GM19025 (cell line): ENCODE data around the gene POT1.
"Not testable (repeated sequence)": the region's sequence is repeated elsewhere in the genome, so short reads cannot be mapped to it uniquely, and the experiment has no call there.

ENCODE experiments used
- ATAC-seq: cut with Tn5 transposase; IDR thresholded peaks from one replicate; pipeline ENCODE4 v1.9.1; 2021; ENCODE audit warnings: mild to moderate bottlenecking, low read depth, moderate library complexity; ENCODE audit not compliant: unreplicated experiment

The POT1 gene, protein sequence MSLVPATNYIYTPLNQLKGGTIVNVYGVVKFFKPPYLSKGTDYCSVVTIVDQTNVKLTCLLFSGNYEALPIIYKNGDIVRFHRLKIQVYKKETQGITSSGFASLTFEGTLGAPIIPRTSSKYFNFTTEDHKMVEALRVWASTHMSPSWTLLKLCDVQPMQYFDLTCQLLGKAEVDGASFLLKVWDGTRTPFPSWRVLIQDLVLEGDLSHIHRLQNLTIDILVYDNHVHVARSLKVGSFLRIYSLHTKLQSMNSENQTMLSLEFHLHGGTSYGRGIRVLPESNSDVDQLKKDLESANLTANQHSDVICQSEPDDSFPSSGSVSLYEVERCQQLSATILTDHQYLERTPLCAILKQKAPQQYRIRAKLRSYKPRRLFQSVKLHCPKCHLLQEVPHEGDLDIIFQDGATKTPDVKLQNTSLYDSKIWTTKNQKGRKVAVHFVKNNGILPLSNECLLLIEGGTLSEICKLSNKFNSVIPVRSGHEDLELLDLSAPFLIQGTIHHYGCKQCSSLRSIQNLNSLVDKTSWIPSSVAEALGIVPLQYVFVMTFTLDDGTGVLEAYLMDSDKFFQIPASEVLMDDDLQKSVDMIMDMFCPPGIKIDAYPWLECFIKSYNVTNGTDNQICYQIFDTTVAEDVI

DNA sequence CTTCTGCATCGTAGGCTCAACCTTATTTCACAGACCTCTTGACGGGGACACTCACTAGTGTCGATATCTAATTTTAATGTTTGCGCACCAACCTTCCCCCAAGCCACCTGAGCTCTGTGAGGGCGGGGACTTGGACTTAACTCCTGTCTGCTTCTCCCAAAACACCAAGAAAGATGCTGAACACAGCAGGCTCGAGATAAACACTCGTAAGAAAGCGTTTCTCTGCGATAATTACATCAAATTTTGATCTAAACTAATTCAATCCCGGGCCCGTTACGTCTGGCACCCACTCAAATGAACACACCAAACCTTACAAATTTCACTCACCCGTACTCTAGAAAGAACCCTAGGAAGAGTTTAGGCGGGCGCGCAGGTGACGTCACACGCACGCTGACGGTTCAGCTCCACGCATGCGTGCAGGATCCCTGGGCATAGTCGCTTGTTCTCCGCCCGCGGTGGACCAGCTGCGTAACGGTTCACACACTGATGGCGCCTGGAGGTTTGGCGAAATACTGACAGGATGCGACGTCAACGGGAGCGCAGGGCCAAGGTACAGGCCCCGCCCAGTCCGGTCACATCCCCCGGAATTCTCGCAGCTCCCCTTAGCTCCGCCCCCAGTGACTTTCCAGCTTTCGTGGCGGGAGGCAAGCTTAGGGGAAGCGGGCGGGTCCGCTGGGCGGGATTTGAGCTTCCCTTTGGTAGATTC, at the start of gene POT1:
Gene POT1, minus strand, starts transcription at position 359 of the 706 bp plus-strand sequence. CDS start 32,652 bp downstream, outside the sequence.
- peak; percentile 100 for ATAC-seq

DNA sequence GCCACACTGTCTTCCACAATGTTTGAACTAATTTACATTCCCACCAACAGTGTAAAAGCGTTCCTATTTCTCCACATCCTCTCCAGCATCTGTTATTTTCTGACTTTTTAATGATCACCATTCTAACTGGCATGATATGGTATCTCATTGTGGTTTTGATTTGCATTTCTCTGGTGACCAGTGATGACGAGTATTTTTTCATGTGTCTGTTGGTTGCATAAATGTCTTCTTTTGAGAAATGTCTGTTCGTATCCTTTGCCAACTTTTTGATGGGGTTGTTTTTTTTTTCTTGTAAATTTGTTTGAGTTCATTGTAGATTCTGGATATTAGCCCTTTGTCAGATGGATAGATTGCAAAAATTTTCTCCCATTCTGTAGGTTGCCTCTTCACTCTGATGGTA, 45.5 kb upstream of the POT1 start:
- not testable (repeated sequence) for ATAC-seq

DNA sequence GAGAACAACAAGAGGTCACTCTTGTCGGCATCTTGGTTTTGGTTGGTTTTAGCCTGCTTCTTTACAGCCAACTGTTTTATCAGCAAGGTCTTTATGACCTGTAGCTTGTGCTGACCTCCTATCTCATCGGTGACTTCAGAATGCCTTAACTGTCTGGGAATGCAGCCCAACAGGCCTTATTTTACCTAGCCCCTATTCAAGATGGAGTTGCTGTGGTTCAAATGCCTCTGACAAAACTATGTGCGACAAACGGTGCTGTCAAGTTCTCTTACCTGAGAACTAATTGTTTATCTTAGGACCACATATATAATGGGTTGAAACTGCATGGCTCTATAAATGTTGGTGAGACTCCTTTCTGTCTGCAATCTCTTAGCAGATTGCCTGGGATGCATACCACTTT, 35.9 kb upstream of the POT1 start:
- ATAC-seq = no peak

DNA sequence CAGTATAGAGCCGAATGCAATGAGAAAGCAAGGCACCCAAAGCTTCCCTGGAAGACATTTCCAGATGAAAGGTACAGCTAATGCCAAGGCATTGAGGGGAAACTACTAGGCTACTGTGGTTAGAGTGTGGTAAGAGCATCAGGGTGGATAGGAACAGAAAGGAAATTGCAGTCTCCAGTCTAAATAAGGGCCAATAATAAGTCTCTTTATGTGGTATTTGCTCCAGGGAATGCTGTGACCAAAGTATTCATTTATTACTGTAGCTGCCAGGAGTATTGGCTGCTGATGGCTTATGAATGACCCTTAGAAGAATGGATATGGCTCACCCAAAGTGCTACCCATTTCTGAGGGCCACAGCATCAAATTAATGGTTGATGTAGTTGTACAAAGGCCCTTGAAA, 30.1 kb upstream of the POT1 start:
- ATAC-seq = no peak

DNA sequence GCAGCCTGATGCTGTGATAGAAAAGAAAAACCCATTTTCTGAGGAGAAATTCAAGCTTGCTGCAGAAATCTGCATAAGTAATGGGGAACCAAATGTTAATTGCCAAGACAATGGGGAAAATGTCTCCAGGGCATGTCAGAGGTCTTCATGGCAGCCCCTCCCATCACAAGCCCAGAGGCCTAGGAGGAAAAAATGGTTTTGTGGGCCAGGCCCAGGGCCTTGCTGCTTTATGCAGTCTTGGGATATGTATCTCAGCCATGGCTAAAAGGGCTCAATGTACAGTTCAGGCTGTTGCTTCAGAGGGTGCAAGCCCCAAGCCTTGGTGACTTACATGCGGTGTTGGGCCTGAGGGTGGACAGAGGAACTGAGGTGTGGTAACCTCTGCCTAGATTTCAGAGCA, 28.3 kb upstream of the POT1 start:
- ATAC-seq = not testable (repeated sequence)

DNA sequence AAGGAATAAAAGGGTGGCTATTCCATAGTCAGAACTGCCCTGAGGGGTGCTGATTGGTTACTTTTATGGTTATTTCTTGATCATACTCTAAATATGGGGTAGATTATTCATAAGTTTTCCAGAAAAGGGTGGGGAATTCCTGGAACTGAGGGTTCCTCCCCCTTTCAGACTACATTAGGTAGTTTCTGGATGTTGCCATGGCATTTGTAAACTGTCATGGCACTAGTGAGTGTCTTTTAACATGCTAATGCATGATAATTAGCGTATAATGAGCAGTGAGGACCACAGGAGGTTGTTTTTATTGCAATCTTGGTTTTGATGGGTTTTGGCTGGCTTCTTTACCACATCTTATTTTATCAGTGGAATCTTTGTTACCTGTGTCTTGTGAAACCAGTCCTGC, 26.5 kb upstream of the POT1 start:
- ATAC-seq = no peak

DNA sequence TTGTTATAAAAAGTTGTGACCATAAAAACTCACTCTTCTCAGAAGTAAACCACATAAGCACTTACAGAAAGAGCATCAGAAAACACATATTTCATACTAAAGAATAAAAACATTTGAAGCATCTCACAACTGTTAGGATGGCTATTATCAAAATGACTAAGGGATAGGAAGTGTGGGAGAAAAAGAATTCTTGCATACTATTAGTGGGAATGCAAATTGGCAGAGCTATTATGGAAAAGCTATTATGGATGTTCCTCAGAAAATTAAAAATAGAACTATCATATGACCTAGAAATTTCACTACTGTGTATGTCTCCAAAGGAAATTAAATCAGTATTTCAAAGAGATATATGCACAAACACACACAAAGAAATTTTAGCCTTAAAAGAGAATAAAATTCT, 25.2 kb upstream of the POT1 start:
- ATAC-seq = no peak

DNA sequence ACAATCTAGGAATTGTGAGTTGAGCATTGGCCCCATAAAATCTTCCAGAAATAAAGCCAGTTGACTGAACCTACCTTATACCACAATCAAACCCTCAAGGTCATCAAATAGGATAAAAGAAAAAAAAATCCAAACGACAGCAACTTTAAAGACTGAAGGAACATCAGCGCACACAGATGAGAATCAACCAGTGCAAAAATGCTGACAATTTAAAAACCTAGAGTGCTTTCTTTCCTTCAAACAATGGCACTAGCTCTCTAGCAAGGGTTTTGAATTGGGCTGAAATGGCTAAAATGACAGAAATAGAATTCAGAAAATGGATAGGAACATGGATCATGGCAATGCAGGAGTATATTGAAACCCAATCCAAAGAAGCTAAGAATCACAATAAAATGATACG, 16.1 kb upstream of the POT1 start:
- no peak for ATAC-seq

DNA sequence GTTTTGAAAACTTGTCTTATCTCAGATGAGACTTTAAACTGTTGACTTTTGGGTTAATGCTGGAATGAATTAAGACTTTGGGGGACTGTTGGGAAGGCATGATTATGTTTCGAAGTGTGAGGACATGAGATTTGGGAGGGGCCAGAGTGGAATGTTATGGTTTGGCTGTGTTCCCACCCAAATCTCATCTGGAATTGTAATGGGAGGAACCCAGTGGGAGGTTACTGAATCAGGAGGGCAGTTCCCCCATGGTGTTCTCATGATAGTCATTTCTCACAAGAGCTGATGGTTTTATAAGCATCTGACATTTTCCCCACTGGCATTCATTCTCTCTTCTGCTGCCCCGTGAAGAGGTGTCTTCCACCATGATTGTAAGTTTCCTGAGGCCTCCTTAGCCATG, 13.8 kb upstream of the POT1 start:
- no peak for ATAC-seq

DNA sequence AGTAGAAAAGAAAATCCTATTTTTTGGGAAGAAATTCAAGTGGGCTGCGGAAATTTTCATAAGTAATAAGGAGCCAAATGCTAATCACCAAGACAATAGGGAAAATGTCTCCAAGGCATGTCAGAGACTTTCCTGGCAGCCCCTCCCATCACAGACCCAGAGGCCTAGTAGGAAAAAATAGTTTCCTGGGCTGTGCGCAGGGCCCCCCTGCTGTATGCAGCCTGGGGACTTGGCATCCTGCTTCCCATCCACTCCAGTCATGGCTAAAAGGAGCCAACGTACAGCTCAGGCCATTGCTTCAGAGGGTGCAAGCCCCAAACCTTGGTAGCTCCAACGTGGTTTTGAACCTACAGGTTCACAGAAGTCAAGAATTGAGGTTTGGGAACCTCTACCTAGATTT, 12.8 kb upstream of the POT1 start:
- no peak for ATAC-seq

DNA sequence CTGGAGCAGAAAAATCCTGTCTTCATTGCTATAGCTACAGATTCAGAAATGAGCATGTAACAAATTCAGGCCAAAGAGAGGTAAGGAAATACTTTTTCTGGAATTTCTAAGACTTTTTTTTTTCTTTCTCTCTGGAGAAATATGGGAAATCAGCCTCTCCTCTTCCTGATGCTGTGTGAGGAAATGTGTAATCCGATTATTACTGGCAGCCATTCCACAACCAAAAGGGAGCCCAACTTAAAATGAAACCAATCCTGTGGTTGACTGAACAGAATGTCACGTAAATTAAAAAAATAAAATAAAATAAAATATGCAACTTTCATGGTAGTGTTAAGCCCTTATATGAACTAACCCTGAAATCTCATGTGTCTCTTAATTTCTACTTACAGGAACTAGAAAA, 10.7 kb upstream of the POT1 start:
- ATAC-seq = no peak

DNA sequence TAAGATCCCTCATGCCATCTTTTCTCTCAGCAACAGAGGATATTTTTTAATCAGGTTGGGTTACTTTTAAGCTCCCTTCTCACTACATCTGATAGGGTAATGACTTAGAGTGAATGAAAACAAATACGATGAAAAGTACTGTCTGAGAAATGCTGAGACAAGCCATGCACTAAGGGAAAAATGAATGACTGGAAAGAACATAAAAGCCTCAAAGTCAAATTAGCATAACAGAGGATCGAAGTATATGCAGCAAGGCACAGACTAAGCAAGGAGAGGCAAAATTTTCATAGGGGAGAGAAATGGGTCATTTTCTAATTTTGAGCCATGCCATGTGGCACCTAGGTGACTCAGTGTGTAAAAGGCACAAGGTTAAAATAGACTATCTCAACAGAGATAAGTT, 8.5 kb upstream of the POT1 start:
- no peak for ATAC-seq

DNA sequence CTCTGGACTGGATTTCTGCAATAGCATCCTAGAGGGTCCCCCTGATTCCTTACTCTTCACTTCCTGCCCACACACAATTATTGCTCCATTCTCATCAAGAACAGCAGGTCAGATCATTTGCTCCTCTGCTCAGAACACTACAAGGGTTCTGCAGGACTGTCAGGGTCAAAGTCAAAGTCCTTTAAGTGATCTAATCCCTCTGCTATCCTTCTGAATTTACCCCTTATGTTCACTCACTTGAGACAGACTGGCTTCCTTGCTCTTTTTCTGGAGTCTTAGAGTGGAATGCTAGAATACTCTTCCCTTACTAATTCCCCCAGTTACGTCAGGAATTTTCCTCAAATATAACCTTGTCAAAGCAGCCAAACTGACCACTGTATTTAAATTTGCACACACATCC, 7.5 kb upstream of the POT1 start:
- ATAC-seq = no peak

DNA sequence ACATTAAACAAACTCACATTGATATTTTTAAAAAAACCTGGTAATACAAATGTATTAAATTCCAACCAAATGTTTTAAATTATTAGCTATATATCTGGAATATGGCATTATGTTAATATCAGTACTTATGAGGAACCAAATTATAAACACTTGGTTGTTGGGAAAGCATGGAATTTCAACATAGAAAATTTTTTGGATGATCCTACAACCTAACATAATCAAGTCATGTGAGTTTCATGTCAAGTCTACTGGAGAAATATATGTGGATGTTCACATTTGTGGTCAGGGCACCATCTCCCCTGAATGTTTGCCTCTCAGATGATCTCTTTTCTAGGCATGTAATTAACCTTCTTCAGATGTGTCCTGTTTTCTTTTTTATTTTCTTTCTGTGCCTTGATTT, 5.2 kb upstream of the POT1 start:
- no peak for ATAC-seq

DNA sequence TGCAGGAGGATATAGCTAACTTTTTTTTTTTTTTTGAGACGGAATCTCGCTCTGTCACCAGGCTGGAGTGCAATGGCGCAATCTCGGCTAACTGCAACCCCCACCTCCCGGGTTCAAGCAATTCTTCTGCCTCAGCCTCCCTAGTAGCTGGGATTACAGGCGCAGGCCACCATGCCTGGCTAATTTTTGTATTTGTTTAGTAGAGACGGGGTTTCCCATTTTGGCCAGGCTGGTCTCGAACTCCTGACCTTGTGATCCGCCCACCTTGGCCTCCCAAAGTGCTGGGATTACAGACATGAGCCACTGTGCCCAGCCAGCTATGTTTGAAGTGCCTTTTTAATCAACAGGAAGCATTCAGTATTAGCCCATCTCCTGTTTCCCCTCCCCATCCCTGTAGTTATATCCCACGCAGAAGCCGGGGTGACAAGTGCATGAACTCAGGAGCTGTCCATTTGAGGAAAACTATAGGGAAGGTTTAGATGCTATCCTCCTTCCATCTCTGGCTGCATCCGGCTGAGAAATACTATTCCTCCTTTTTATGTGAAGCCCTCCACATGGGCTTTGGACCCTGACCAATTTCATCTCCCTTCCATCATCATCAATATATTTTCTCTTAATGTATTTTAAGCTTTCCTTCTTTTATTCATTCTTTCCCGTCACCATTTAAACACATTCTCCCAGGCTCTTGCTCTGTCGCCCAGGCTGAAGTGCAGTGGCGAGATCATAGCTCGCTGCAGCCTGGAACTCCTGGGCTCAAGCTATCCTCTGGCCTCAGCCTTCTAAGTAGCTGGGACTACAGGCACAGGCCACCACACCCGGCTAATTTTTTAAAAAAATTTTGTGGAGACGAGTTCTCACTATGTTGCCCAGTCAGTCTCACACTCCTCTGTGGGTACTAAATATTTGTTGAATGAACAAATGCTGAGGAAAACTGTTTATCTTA, 1.3 kb upstream of the POT1 start:
- ATAC-seq = no peak

DNA sequence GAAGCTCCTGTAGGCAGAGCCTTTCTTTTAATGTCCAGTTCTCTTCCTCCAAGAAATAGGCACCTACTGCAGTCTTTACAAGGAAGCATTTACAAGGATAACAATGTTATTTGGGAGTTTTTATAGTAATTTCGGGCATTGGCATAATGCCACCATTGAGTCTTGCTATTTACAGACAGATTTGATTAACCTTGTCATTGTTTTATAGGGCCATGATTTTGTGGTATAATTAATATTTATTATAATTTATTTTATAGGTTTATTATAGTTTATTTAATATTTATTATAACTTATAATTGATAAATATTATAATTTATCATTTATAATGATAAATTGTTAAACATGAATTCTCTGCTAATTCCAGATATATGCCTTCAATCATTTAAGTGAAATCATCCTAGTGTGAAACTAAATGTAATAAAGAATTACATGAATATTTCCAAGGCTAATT, 573 bp upstream of the POT1 start:
- ATAC-seq = no peak

DNA sequence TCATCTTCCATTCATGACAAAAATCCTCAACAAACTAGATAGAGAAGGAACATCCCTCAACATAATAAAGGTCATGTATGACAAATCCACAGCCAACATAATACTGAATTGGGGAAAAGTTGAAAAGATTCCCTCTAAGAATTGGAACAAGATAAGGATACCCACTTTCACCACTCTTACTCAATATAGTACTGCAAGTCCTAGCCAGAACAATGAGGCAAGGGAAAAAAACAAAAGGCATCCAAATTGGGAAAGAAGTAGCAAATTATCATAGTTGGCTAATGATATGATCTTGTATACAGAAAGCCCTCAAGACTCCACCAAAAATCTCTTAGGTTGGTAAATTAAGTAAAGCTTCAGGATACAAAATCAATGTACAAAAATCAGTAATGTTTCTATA, 4.7 kb downstream of the POT1 start:
- no peak for ATAC-seq

DNA sequence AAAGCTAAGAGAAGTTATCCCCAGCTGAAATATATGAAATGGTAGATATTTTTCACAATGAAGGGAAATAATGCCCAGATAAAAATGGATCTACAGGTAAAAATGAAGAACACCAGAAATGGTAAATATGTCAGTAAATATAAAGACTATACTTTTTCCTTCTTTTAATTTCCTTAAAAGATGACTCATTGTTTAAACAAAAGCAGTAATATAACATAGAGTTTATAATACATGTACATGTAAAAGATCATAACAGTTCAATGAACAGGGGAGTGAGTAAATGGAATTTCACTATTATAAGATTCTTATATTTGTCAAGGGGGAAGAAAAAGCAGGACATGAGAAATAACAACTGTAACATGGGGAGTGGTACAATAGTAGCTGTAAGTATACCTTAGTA, 7.4 kb downstream of the POT1 start:
- ATAC-seq = no peak

DNA sequence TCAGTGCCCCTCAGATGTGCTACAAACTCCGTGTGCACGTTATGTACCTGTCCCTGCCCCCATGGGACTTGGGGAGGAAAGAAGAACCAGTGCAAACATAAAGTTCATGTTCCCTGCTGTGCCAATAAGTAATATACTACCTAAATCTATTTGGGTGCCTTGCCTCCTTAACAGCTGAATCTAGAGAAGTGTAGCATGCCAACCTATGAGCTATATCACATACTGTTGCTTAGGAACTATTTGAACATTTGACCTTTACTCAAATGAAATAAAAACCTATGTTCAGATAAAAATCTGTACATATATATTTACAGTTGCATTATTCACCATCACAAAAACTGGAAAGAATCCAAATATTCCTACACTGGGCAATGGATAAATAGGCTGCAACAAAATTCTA, 9.8 kb downstream of the POT1 start:
- no peak for ATAC-seq

DNA sequence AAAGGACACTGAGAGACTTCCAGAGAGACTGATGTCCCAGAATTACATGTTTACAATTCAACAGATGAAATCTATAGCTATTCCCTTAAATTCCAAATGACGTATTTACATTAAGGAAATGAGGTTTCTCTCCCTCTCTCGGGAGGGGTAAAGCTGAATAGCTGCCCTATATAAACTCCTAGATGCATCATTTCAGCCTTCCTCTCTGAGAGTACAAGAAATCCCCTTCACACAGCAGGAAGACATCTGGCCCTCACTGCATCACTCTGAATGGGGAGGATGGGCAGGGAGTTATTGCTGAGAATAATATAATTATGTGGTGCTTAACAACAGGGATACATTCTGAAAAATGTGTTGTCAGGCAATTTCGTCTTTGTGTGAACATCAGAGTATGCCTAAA, 11.0 kb downstream of the POT1 start:
- peak; percentile 81 for ATAC-seq
